Activated CD4-positive, alpha-beta T cell treated with anti-CD3 and anti-CD28 coated beads, Interleukin-2, amount 50 U/mL, for 48 hours (primary cell): ENCODE measurements around the gene SPON1.
A peak's percentile ranks its signal among the peaks of the same experiment; 100 is the strongest.

Experiments used
- DNase-seq, 2 experiments: peaks; one replicate each; pipeline ENCODE4 v3.0.0-alpha.2; 2020

SPON1 gene

GRCh38 chr11:14202251-14203196, 240.0 kb downstream of the SPON1 start:
- DNase-seq: no peak

- no peak for DNase-seq
Observed at GRCh38 chr11:14203321-14203720, 240.8 kb downstream of the SPON1 start.

- no peak for DNase-seq
Observed at GRCh38 chr11:14212986-14213385, 250.5 kb downstream of the SPON1 start.

- no peak for DNase-seq
Observed at GRCh38 chr11:14218728-14219127, 256.2 kb downstream of the SPON1 start.

- no peak for DNase-seq
Observed at GRCh38 chr11:14223636-14224288, 261.2 kb downstream of the SPON1 start.

- DNase-seq: no peak
Observed at GRCh38 chr11:14224395-14224794, 261.9 kb downstream of the SPON1 start.

GRCh38 chr11:14225666-14226065, 263.1 kb downstream of the SPON1 start:
- DNase-seq: no peak

GRCh38 chr11:14228356-14228755, 265.8 kb downstream of the SPON1 start:
- no peak for DNase-seq

- DNase-seq: no peak
Observed at GRCh38 chr11:14229472-14229871, 266.9 kb downstream of the SPON1 start.

GRCh38 chr11:14230407-14230806, 267.9 kb downstream of the SPON1 start:
- DNase-seq: no peak

- no peak for DNase-seq
Observed at GRCh38 chr11:14232652-14233051, 270.1 kb downstream of the SPON1 start.

GRCh38 chr11:14234446-14234845, 271.9 kb downstream of the SPON1 start:
- DNase-seq: no peak

- no peak for DNase-seq
Observed at GRCh38 chr11:14235701-14236100, 273.2 kb downstream of the SPON1 start.

- no peak for DNase-seq
Observed at GRCh38 chr11:14237444-14237961, 275.0 kb downstream of the SPON1 start.

GRCh38 chr11:14240221-14240620, 277.7 kb downstream of the SPON1 start:
- DNase-seq: no peak

- no peak for DNase-seq
Observed at GRCh38 chr11:14240951-14241350, 278.4 kb downstream of the SPON1 start.

- DNase-seq: no peak
Observed at GRCh38 chr11:14242187-14242586, 279.7 kb downstream of the SPON1 start.

- no peak for DNase-seq
Observed at GRCh38 chr11:14242733-14243132, 280.2 kb downstream of the SPON1 start.

GRCh38 chr11:14244926-14245325, 282.4 kb downstream of the SPON1 start:
- no peak for DNase-seq

- DNase-seq: no peak
Observed at GRCh38 chr11:14245444-14245843, 282.9 kb downstream of the SPON1 start.

GRCh38 chr11:14248580-14248981, 286.1 kb downstream of the SPON1 start:
- peak; percentile 1 to 11 for DNase-seq

- peak; percentile 70 to 75 for DNase-seq
Observed at GRCh38 chr11:14249121-14249963, 286.8 kb downstream of the SPON1 start.

- DNase-seq: no peak
Observed at GRCh38 chr11:14251754-14252153, 289.2 kb downstream of the SPON1 start.
